GM12878 (cell line): ENCODE measurements around the gene CD209. TPM values are rescaled to one million over a fixed set of nuclear protein-coding genes. Genes with fewer than 3 reads are reported as not detected.

ENCODE experiments used
- CHD2 ChIP-seq: IDR thresholded peaks from 2 replicates; pipeline ENCODE4 v1.6.1; 2011; ENCODE audit warnings: low read depth, low read length, improper control_type of control experiment, borderline replicate concordance
- EZH2 ChIP-seq: IDR thresholded peaks from 2 replicates; pipeline ENCODE4 v1.6.1; 2012; ENCODE audit warnings: low read depth, mild to moderate bottlenecking, control low read depth, inconsistent platforms, low read length, borderline replicate concordance; ENCODE audit not compliant: control insufficient read depth
- FOXK2 ChIP-seq: fragments of 450-650 bp; IDR thresholded peaks from 2 replicates; pipeline ENCODE4 v1.6.1; 2017; ENCODE audit warnings: mild to moderate bottlenecking, moderate library complexity
- IRF4 ChIP-seq: IDR thresholded peaks from 2 replicates; pipeline ENCODE4 v1.6.1; 2011; ENCODE audit warnings: low read depth, low read length
- KAT2A ChIP-seq: conservative IDR thresholded peaks from 2 replicates; pipeline ENCODE4 v1.6.1; 2011; ENCODE audit warnings: low read depth, low read length; ENCODE audit not compliant: control insufficient read depth
- KDM1A ChIP-seq: fragments of 200-600 bp; sonication (generic); IDR thresholded peaks from 2 replicates; pipeline ENCODE4 v1.6.1; 2016; ENCODE audit warnings: borderline replicate concordance
- LARP7 ChIP-seq: fragments of 450-650 bp; IDR thresholded peaks from 2 replicates; pipeline ENCODE4 v1.6.1; 2017; ENCODE audit warnings: mild to moderate bottlenecking
- MEF2B ChIP-seq: fragments of 450-650 bp; IDR thresholded peaks from 2 replicates; pipeline ENCODE4 v1.6.1; 2018; ENCODE audit warnings: mild to moderate bottlenecking, moderate library complexity; ENCODE audit not compliant: partially characterized antibody, poor library complexity, severe bottlenecking
- NFYA ChIP-seq: IDR thresholded peaks from 2 replicates; pipeline ENCODE4 v1.6.1; 2011; ENCODE audit warnings: low read depth, mild to moderate bottlenecking, low read length, improper control_type of control experiment, borderline replicate concordance
- NR2C1 ChIP-seq: fragments of 450-650 bp; IDR thresholded peaks from 2 replicates; pipeline ENCODE4 v1.6.1; 2017; ENCODE audit warnings: antibody characterized with exemption, mild to moderate bottlenecking, moderate library complexity
- POLR2A ChIP-seq: IDR thresholded peaks from 2 replicates; pipeline ENCODE4 v1.6.1; 2011; ENCODE audit warnings: low read depth, mild to moderate bottlenecking, low read length
- SMARCA5 ChIP-seq: fragments of 450-650 bp; IDR thresholded peaks from 2 replicates; pipeline ENCODE4 v1.6.1; 2017; ENCODE audit warnings: mild to moderate bottlenecking
- SMC3 ChIP-seq: IDR thresholded peaks from 2 replicates; pipeline ENCODE4 v1.6.1; 2011; ENCODE audit warnings: low read length, improper control_type of control experiment, borderline replicate concordance
- SREBF2 ChIP-seq: IDR thresholded peaks from 2 replicates; pipeline ENCODE4 v1.6.1; 2012; ENCODE audit warnings: mild to moderate bottlenecking, low read length
- TCF3 ChIP-seq: IDR thresholded peaks from 2 replicates; pipeline ENCODE4 v1.6.1; 2012; ENCODE audit warnings: low read depth, mild to moderate bottlenecking, low read length, borderline replicate concordance; ENCODE audit not compliant: insufficient read depth
- YY1 ChIP-seq: IDR thresholded peaks from 2 replicates; pipeline ENCODE4 v1.6.1; 2011; ENCODE audit warnings: low read depth, mild to moderate bottlenecking, low read length
- ZNF24 ChIP-seq: fragments of 450-650 bp; IDR thresholded peaks from 2 replicates; pipeline ENCODE4 v1.6.1; 2017; ENCODE audit warnings: antibody characterized with exemption, mild to moderate bottlenecking
- ZZZ3 ChIP-seq: IDR thresholded peaks from 2 replicates; pipeline ENCODE4 v1.6.1; 2011; ENCODE audit warnings: low read depth; ENCODE audit not compliant: control insufficient read depth, insufficient read length
- polyA plus RNA-seq, 11 experiments: library from polyadenylated mRNA; depleted of rRNA in 4 of 11; unstranded in 6 of 11; stranded (reverse) in 5 of 11; fragments of >200 nt; fragmentation: Nextera tagmentation in 4 of 11; fragmentation: Illumina TruSeq in 1 of 11; extraction: Ambion mirVana in 4 of 11; extraction: Trizol in 1 of 11; gene quantifications; 1 replicate in 1 of 11; 2 replicates in 10 of 11; pipeline versions ENCODE4 v1.2.1 to v1.2.3, GENCODE V29; 2011 to 2016; ENCODE audit warnings: inconsistent platforms in 2 of 11, missing spikeins in 2 of 11, low read depth in 1 of 11
- total RNA-seq, 4 experiments: library from RNA; depleted of rRNA in 3 of 4; stranded (reverse); fragments of >200 nt in 3 of 4; fragmentation: Illumina TruSeq in 1 of 4; extraction: Trizol in 1 of 4; gene quantifications; 2 replicates each; pipeline versions ENCODE4 v1.2.1 to v1.2.3, GENCODE V29; 2013 to 2021
- TF ChIP-seq, protein P1 (sequence below): fragments of 450-650 bp; IDR thresholded peaks from 2 replicates; pipeline ENCODE4 v1.6.1; 2018; ENCODE audit warnings: mild to moderate bottlenecking, low read depth, moderate library complexity; ENCODE audit not compliant: partially characterized antibody
- TF ChIP-seq, protein P2 (sequence below): fragments of 450-650 bp; IDR thresholded peaks from 2 replicates; pipeline ENCODE4 v1.6.1; 2017; ENCODE audit warnings: mild to moderate bottlenecking, moderate library complexity
- TF ChIP-seq, protein P3 (sequence below), 3 experiments: IDR thresholded peaks in 2 of 3; conservative IDR thresholded peaks in 1 of 3; 2 replicates each; pipeline ENCODE4 v1.5.1; 2011; ENCODE audit warnings: low read depth in 3 of 3, low read length in 3 of 3, mild to moderate bottlenecking in 3 of 3, control low read depth in 2 of 3, moderate library complexity in 2 of 3, inconsistent platforms in 1 of 3, mixed read lengths in 1 of 3; ENCODE audit not compliant: control insufficient read depth in 2 of 3, insufficient read depth in 1 of 3; ENCODE audit errors: extremely low read depth in 1 of 3
- TF ChIP-seq, protein P4 (sequence below): fragments of 450-650 bp; IDR thresholded peaks from 2 replicates; pipeline ENCODE4 v1.6.1; 2017; ENCODE audit warnings: low read depth, mild to moderate bottlenecking, moderate library complexity

The CD209 gene
- total and polyA plus RNA-seq, 10 of the 15 experiments (the other 5 are each of a cell fraction or from before 2014, with no cell fraction given): 0.04 to 0.21 (median 0.10) TPM; not detected in 3

DNA sequence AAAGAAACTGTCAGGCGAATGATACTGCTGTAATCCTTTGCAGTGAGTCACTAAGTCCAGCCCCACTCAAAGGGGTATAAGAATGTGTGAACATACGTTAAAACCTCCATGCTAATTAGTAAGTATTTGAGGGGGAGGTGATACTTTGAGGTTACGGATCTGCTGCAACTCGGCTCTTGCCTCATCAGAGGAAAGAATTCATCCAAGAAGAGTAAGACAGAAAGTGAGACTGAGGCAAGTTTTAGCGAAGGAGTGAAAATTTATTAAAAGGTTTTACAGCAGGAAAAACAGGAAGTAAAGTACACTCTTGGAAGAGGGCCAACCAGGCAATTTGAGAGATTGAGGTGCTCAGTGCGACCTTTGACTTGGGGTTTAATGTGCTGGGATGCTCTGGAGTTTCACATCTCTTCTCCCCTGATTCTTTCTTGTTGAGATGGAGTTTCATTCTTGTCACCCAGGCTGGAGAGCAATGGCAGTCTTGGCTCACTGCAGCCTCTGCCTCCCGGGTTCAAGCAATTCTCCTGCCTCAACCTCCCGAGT, 25.5 kb upstream of the CD209 start (continued):
- TF ChIP-seq MEF2B (peak; percentile 66), FOXK2 (no peak), EZH2 (no peak), IRF4 (no peak), KAT2A (no peak), YY1 (no peak), ZNF24 (no peak), POLR2A (no peak), SMARCA5 (no peak), NR2C1 (peak; percentile 62), KDM1A (no peak), TCF3 (no peak), CHD2 (no peak), SREBF2 (no peak), NFYA (no peak), ZZZ3 (no peak), LARP7 (no peak), SMC3 (no peak)
- TF ChIP-seq, protein P1, sequence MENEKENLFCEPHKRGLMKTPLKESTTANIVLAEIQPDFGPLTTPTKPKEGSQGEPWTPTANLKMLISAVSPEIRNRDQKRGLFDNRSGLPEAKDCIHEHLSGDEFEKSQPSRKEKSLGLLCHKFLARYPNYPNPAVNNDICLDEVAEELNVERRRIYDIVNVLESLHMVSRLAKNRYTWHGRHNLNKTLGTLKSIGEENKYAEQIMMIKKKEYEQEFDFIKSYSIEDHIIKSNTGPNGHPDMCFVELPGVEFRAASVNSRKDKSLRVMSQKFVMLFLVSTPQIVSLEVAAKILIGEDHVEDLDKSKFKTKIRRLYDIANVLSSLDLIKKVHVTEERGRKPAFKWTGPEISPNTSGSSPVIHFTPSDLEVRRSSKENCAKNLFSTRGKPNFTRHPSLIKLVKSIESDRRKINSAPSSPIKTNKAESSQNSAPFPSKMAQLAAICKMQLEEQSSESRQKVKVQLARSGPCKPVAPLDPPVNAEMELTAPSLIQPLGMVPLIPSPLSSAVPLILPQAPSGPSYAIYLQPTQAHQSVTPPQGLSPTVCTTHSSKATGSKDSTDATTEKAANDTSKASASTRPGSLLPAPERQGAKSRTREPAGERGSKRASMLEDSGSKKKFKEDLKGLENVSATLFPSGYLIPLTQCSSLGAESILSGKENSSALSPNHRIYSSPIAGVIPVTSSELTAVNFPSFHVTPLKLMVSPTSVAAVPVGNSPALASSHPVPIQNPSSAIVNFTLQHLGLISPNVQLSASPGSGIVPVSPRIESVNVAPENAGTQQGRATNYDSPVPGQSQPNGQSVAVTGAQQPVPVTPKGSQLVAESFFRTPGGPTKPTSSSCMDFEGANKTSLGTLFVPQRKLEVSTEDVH: no peak
- TF ChIP-seq, protein P2, sequence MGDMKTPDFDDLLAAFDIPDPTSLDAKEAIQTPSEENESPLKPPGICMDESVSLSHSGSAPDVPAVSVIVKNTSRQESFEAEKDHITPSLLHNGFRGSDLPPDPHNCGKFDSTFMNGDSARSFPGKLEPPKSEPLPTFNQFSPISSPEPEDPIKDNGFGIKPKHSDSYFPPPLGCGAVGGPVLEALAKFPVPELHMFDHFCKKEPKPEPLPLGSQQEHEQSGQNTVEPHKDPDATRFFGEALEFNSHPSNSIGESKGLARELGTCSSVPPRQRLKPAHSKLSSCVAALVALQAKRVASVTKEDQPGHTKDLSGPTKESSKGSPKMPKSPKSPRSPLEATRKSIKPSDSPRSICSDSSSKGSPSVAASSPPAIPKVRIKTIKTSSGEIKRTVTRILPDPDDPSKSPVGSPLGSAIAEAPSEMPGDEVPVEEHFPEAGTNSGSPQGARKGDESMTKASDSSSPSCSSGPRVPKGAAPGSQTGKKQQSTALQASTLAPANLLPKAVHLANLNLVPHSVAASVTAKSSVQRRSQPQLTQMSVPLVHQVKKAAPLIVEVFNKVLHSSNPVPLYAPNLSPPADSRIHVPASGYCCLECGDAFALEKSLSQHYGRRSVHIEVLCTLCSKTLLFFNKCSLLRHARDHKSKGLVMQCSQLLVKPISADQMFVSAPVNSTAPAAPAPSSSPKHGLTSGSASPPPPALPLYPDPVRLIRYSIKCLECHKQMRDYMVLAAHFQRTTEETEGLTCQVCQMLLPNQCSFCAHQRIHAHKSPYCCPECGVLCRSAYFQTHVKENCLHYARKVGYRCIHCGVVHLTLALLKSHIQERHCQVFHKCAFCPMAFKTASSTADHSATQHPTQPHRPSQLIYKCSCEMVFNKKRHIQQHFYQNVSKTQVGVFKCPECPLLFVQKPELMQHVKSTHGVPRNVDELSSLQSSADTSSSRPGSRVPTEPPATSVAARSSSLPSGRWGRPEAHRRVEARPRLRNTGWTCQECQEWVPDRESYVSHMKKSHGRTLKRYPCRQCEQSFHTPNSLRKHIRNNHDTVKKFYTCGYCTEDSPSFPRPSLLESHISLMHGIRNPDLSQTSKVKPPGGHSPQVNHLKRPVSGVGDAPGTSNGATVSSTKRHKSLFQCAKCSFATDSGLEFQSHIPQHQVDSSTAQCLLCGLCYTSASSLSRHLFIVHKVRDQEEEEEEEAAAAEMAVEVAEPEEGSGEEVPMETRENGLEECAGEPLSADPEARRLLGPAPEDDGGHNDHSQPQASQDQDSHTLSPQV: no peak
- TF ChIP-seq, protein P3, sequence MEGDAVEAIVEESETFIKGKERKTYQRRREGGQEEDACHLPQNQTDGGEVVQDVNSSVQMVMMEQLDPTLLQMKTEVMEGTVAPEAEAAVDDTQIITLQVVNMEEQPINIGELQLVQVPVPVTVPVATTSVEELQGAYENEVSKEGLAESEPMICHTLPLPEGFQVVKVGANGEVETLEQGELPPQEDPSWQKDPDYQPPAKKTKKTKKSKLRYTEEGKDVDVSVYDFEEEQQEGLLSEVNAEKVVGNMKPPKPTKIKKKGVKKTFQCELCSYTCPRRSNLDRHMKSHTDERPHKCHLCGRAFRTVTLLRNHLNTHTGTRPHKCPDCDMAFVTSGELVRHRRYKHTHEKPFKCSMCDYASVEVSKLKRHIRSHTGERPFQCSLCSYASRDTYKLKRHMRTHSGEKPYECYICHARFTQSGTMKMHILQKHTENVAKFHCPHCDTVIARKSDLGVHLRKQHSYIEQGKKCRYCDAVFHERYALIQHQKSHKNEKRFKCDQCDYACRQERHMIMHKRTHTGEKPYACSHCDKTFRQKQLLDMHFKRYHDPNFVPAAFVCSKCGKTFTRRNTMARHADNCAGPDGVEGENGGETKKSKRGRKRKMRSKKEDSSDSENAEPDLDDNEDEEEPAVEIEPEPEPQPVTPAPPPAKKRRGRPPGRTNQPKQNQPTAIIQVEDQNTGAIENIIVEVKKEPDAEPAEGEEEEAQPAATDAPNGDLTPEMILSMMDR (IDR thresholded peaks at IDR 0.05 in 2 of 3, conservative IDR thresholded peaks at IDR 0.05 in 1 of 3; ENCODE audit: control insufficient read depth in 2 of 3, extremely low read depth in 1 of 3, insufficient read depth in 1 of 3, low read depth in 3 of 3, low read length in 3 of 3): no peak
- TF ChIP-seq, protein P4, sequence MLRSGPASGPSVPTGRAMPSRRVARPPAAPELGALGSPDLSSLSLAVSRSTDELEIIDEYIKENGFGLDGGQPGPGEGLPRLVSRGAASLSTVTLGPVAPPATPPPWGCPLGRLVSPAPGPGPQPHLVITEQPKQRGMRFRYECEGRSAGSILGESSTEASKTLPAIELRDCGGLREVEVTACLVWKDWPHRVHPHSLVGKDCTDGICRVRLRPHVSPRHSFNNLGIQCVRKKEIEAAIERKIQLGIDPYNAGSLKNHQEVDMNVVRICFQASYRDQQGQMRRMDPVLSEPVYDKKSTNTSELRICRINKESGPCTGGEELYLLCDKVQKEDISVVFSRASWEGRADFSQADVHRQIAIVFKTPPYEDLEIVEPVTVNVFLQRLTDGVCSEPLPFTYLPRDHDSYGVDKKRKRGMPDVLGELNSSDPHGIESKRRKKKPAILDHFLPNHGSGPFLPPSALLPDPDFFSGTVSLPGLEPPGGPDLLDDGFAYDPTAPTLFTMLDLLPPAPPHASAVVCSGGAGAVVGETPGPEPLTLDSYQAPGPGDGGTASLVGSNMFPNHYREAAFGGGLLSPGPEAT: peak; percentile 96
